Limb (tissue), 2 donors: ENCODE measurements around the gene TAF10.
A peak's percentile ranks its signal among the peaks of the same experiment; 100 is the strongest.

Source experiments
- DNase-seq, 2 donors: peaks; one replicate each; pipeline ENCODE4 v3.0.0-alpha.2; 2016; ENCODE audit errors: extremely low spot score in 2 of 2

Gene TAF10

GRCh38 chr11:6586434-6587359 is 25.3 kb downstream of the TAF10 start:
- DNase-seq: no peak

GRCh38 chr11:6584528-6584927 is 27.5 kb downstream of the TAF10 start:
- no peak for DNase-seq

- DNase-seq: no peak
Measured at GRCh38 chr11:6583584-6583983, 28.4 kb downstream of the TAF10 start.

- DNase-seq: no peak
Measured at GRCh38 chr11:6579681-6580080, 32.3 kb downstream of the TAF10 start.

GRCh38 chr11:6578134-6578533 is 33.9 kb downstream of the TAF10 start:
- DNase-seq: no peak

- peak; percentile 54 to 81 for DNase-seq
Measured at GRCh38 chr11:6576471-6577373, 35.3 kb downstream of the TAF10 start.

- no peak for DNase-seq
Measured at GRCh38 chr11:6574816-6575715, 37.0 kb downstream of the TAF10 start.

- DNase-seq: no peak
Measured at GRCh38 chr11:6572215-6572614, 39.8 kb downstream of the TAF10 start.

- no peak for DNase-seq
Measured at GRCh38 chr11:6571434-6572008, 40.5 kb downstream of the TAF10 start.

GRCh38 chr11:6570691-6571427 is 41.2 kb downstream of the TAF10 start:
- DNase-seq: peak in 1 of 2 donors; percentile 24

- DNase-seq: no peak
Measured at GRCh38 chr11:6569706-6570105, 42.3 kb downstream of the TAF10 start.

GRCh38 chr11:6568191-6568918 is 43.7 kb downstream of the TAF10 start:
- peak; percentile 19 to 70 for DNase-seq

GRCh38 chr11:6567371-6567745 is 44.7 kb downstream of the TAF10 start:
- DNase-seq: peak in 1 of 2 donors; percentile 21

- no peak for DNase-seq
Measured at GRCh38 chr11:6566704-6567370, 45.2 kb downstream of the TAF10 start.

- no peak for DNase-seq
Measured at GRCh38 chr11:6565988-6566703, 45.9 kb downstream of the TAF10 start.

- DNase-seq: no peak
Measured at GRCh38 chr11:6565325-6565724, 46.7 kb downstream of the TAF10 start.

GRCh38 chr11:6563667-6564066 is 48.3 kb downstream of the TAF10 start:
- DNase-seq: no peak

- DNase-seq: no peak
Measured at GRCh38 chr11:6563121-6563619, 48.8 kb downstream of the TAF10 start.
